ENCODE measurements around the gene DMXL1. TPM values are rescaled to one million over a fixed set of nuclear protein-coding genes. Genes with fewer than 3 reads are reported as not detected.

DMXL1 gene
- total and polyA plus RNA-seq, 4 donors, result 8.8 to 125 (median 27.0) TPM

GRCh38 chr5:119158144-119158543 is 87.3 kb downstream of the DMXL1 start:
- WGBS, 2 donors, result 96 to 98% methylated on average over 2 of the region's 2 CpGs
- Histone ChIP-seq H3K4me1 (ENCODE audit: control insufficient read depth in 5 of 5, insufficient read depth in 5 of 5, low read length in 5 of 5) (peaks cover 0 to 1% (median 0%) of the 10 kb centered on the region in 5 donors), H3K27ac (ENCODE audit: low read depth in 1 of 2, low read length in 1 of 2) (no peak overlapping the region), H3K36me3 (ENCODE audit: control insufficient read depth in 4 of 4, insufficient read depth in 4 of 4, low read length in 4 of 4) (peaks cover 9 to 17% (median 14%) of the 10 kb centered on the region in 4 donors), H3K4me3 (no peak overlapping the region), H3K27me3 (ENCODE audit: control insufficient read depth in 3 of 3, insufficient read depth in 3 of 3, low read length in 2 of 3) (no peaks in the 10 kb centered on the region), H3K9me3 (ENCODE audit: control insufficient read depth in 4 of 4, insufficient read depth in 3 of 4, low read length in 3 of 4) (no peaks in the 10 kb centered on the region), H3K9ac (ENCODE audit: insufficient read depth in 1 of 2, low read length in 2 of 2) (no peak overlapping the region)
- no peak for TF ChIP-seq CTCF (IDR thresholded peaks at IDR 0.05; ENCODE audit: control extremely low read depth, extremely low read depth)
- ATAC-seq (ENCODE audit: insufficient read depth, low FRiP score) (no peak), DNase-seq (no peak)

- Histone ChIP-seq H3K9me3 (ENCODE audit: control insufficient read depth in 4 of 4, insufficient read depth in 3 of 4, low read length in 3 of 4) (no peaks in the 10 kb centered on the region), H3K4me1 (ENCODE audit: control insufficient read depth in 5 of 5, insufficient read depth in 5 of 5, low read length in 5 of 5) (peaks cover 0 to 1% (median 0%) of the 10 kb centered on the region in 5 donors), H3K27me3 (ENCODE audit: control insufficient read depth in 3 of 3, insufficient read depth in 3 of 3, low read length in 2 of 3) (no peaks in the 10 kb centered on the region), H3K9ac (ENCODE audit: insufficient read depth in 1 of 2, low read length in 2 of 2) (no peak overlapping the region), H3K36me3 (ENCODE audit: control insufficient read depth in 4 of 4, insufficient read depth in 4 of 4, low read length in 4 of 4) (peaks cover 0 to 12% (median 4%) of the 10 kb centered on the region in 4 donors), H3K27ac (ENCODE audit: low read depth in 1 of 2, low read length in 1 of 2) (no peak overlapping the region), H3K4me3 (no peak overlapping the region)
- no peak for TF ChIP-seq CTCF (IDR thresholded peaks at IDR 0.05; ENCODE audit: control extremely low read depth, extremely low read depth)
- ATAC-seq (ENCODE audit: insufficient read depth, low FRiP score), result no peak
- WGBS, 2 donors, result 91 to 94% methylated on average over 4 of the region's 4 CpGs
- no peak for DNase-seq
Measured at GRCh38 chr5:119161430-119161829, 90.5 kb downstream of the DMXL1 start.

GRCh38 chr5:119166026-119166425 is 95.1 kb downstream of the DMXL1 start:
- whole genome bisulfite sequencing, 2 donors, result 63 to 67% methylated on average over 4 of the region's 4 CpGs
- no peak overlapping the region for H3K27ac ChIP-seq (ENCODE audit: low read depth in 1 of 2, low read length in 1 of 2)
- TF ChIP-seq CTCF (IDR thresholded peaks at IDR 0.05; ENCODE audit: control extremely low read depth, extremely low read depth), result no peak

DNA sequence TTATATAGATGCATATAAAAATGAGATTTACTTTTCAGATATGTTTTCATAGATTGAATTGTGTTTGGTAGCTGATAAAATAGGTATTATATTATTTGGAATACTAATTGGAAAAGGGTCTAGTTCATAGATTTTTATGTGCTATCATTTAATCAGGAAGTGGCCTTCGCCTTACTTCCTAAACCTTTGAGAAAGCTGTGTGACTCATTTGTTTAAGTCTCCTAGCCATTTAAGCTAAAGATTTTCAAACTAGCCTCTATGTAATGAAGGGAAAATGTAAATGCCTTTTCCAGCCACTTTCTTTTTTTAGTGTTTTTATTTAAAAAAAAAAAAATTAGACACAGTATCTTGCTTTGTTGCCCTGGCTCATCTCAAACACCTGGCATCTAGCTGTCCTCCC is 97.5 kb downstream of the DMXL1 start:
- H3K9ac ChIP-seq (ENCODE audit: insufficient read depth in 1 of 2, low read length in 2 of 2), result no peak overlapping the region
- peaks cover 0 to 3% (median 0%) of the 10 kb centered on the region in 5 donors for H3K4me1 ChIP-seq (ENCODE audit: control insufficient read depth in 5 of 5, insufficient read depth in 5 of 5, low read length in 5 of 5)
- DNase-seq (no peak), ATAC-seq (ENCODE audit: insufficient read depth, low FRiP score) (no peak)
- peaks cover 0 to 5% (median 4%) of the 10 kb centered on the region in 4 donors for H3K36me3 ChIP-seq (ENCODE audit: control insufficient read depth in 4 of 4, insufficient read depth in 4 of 4, low read length in 4 of 4)
- WGBS, 2 donors, result 72 to 80% methylated on average over 1 of the region's 1 CpG
- H3K27ac ChIP-seq (ENCODE audit: low read depth in 1 of 2, low read length in 1 of 2), result no peak overlapping the region
- no peak overlapping the region for H3K4me3 ChIP-seq
- no peaks in the 10 kb centered on the region for H3K27me3 ChIP-seq (ENCODE audit: control insufficient read depth in 3 of 3, insufficient read depth in 3 of 3, low read length in 2 of 3)
- no peaks in the 10 kb centered on the region for H3K9me3 ChIP-seq (ENCODE audit: control insufficient read depth in 4 of 4, insufficient read depth in 3 of 4, low read length in 3 of 4)
- no peak for TF ChIP-seq CTCF (IDR thresholded peaks at IDR 0.05; ENCODE audit: control extremely low read depth, extremely low read depth)

More at GRCh38 chr5:119166026-119166425, 95.1 kb downstream of the DMXL1 start:
- no peaks in the 10 kb centered on the region for H3K9me3 ChIP-seq (ENCODE audit: control insufficient read depth in 4 of 4, insufficient read depth in 3 of 4, low read length in 3 of 4)
- DNase-seq (no peak), ATAC-seq (ENCODE audit: insufficient read depth, low FRiP score) (no peak)
- H3K4me1 ChIP-seq (ENCODE audit: control insufficient read depth in 5 of 5, insufficient read depth in 5 of 5, low read length in 5 of 5), result peaks cover 0 to 1% (median 0%) of the 10 kb centered on the region in 5 donors
- no peak overlapping the region for H3K4me3 ChIP-seq
- peaks cover 0 to 11% (median 4%) of the 10 kb centered on the region in 4 donors for H3K36me3 ChIP-seq (ENCODE audit: control insufficient read depth in 4 of 4, insufficient read depth in 4 of 4, low read length in 4 of 4)
- H3K9ac ChIP-seq (ENCODE audit: insufficient read depth in 1 of 2, low read length in 2 of 2), result no peak overlapping the region
- no peaks in the 10 kb centered on the region for H3K27me3 ChIP-seq (ENCODE audit: control insufficient read depth in 3 of 3, insufficient read depth in 3 of 3, low read length in 2 of 3)
